Suprapubic skin (tissue), 4 donors: ENCODE results near the gene BRCA2.

ENCODE experiments used
- EP300 ChIP-seq: sonication (generic); formaldehyde crosslinking; IDR thresholded peaks from one replicate; pipeline ENCODE4 v1.6.1; 2017; ENCODE audit warnings: antibody characterized with exemption
- POLR2A ChIP-seq, 2 donors: fragments of 450-650 bp; IDR thresholded peaks; one replicate each; pipeline ENCODE4 v1.6.1; 2017; ENCODE audit warnings: antibody characterized with exemption in 2 of 2, mild to moderate bottlenecking in 2 of 2, moderate library complexity in 2 of 2
- POLR2AphosphoS5 ChIP-seq, 3 donors: sonication (generic); formaldehyde crosslinking; IDR thresholded peaks; one replicate each; pipeline ENCODE4 v1.6.1; 2017; ENCODE audit warnings: antibody characterized with exemption in 3 of 3
- TF ChIP-seq, protein P1 (sequence below), 2 donors: fragments of 200-600 bp in 1 of 2; fragments of 450-650 bp in 1 of 2; sonication (generic) in 1 of 2; IDR thresholded peaks; one replicate each; pipeline ENCODE4 v1.5.1; 2016 to 2019; ENCODE audit warnings: antibody characterized with exemption in 2 of 2, mild to moderate bottlenecking in 1 of 2, moderate library complexity in 1 of 2

DNA sequence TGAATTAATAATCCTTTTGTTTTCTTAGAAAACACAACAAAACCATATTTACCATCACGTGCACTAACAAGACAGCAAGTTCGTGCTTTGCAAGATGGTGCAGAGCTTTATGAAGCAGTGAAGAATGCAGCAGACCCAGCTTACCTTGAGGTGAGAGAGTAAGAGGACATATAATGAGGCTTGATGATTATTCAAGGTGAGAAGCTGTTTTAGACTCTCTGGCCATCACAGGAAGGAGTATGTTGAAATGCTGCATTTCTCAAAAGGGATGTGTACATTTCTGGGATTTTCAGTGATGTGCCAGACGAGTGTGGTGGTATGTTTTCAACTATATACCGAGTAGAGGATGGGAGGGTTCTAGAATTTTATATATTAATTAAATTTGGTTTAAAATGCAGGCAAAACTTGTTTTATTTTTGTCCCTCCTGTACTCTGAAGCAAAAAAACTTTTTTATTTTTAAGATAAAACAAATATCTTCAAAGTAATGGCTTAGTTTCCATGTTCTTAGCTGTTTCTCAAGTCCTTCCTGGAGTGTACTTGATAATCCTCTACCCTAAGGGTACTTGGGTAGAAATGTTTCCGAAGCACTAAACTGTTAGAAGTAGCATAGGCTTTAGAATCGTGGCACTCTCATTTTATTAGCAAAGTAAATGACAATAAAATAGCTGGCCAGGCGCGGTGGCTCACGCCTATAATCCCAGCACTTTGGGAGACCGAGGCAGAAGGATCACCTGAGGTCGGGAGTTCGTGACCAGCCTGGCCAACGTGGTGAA lies 61.5 kb downstream of the BRCA2 start:
- TF ChIP-seq, protein P1, sequence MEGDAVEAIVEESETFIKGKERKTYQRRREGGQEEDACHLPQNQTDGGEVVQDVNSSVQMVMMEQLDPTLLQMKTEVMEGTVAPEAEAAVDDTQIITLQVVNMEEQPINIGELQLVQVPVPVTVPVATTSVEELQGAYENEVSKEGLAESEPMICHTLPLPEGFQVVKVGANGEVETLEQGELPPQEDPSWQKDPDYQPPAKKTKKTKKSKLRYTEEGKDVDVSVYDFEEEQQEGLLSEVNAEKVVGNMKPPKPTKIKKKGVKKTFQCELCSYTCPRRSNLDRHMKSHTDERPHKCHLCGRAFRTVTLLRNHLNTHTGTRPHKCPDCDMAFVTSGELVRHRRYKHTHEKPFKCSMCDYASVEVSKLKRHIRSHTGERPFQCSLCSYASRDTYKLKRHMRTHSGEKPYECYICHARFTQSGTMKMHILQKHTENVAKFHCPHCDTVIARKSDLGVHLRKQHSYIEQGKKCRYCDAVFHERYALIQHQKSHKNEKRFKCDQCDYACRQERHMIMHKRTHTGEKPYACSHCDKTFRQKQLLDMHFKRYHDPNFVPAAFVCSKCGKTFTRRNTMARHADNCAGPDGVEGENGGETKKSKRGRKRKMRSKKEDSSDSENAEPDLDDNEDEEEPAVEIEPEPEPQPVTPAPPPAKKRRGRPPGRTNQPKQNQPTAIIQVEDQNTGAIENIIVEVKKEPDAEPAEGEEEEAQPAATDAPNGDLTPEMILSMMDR (IDR thresholded peaks at IDR 0.05) = no peak
- no peak for TF ChIP-seq EP300
- no peak for TF ChIP-seq POLR2A (IDR thresholded peaks at IDR 0.05)
- no peak for TF ChIP-seq POLR2AphosphoS5 (IDR thresholded peaks at IDR 0.05)
